Astrocyte (in vitro differentiated cells and primary cell): ENCODE results near the gene RBM23.

ENCODE experiments used
- CTCF ChIP-seq: IDR thresholded peaks from 2 replicates; pipeline ENCODE4 v1.5.1; 2011; ENCODE audit warnings: low read depth, mild to moderate bottlenecking, inconsistent platforms, low read length, moderate library complexity; ENCODE audit not compliant: insufficient read depth
- EZH2 ChIP-seq: IDR thresholded peaks from 2 replicates; pipeline ENCODE4 v1.6.1; 2012; ENCODE audit warnings: mild to moderate bottlenecking, low read length, inconsistent platforms; ENCODE audit not compliant: insufficient read depth

DNA sequence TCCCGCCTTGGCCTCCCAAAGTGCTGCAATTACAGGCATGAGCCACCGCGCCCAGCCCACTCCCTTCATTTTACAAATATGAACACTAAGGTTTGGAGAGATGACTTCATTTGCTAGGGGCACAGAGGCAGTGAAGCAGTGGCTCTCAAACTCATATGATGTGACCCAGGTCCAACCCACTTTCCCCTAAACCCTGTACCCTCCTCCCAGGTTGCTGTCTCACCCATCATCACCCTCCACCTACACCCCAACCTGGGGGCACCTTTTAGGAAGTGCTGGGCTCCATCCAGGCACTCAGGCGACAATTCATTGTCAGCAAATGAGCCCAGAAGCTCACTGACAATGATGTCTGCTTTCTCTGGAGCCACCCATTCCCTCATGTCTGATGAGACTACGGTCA is 4.8 kb upstream of the RBM23 start:
- TF ChIP-seq CTCF (no peak), EZH2 (no peak)
